HUES48 (cell line): ENCODE results near the gene LYRM2.

Experiments used
- H3K27ac ChIP-seq: one replicate; pipeline ENCODE4 v1.7.0; 2013; ENCODE audit warnings: low read depth, low read length, inconsistent platforms
- H3K27me3 ChIP-seq: 2 replicates; pipeline ENCODE4 v1.6.1; 2013; ENCODE audit warnings: mild to moderate bottlenecking, low read length; ENCODE audit not compliant: control insufficient read depth, insufficient read depth
- H3K36me3 ChIP-seq: 2 replicates; pipeline ENCODE4 v1.6.1; 2013; ENCODE audit warnings: low read length; ENCODE audit not compliant: control insufficient read depth, insufficient read depth
- H3K4me1 ChIP-seq: 2 replicates; pipeline ENCODE4 v1.6.1; 2013; ENCODE audit warnings: mild to moderate bottlenecking, low read length; ENCODE audit not compliant: control insufficient read depth, insufficient read depth
- H3K4me3 ChIP-seq: 2 replicates; pipeline ENCODE4 v1.5.1; 2013; ENCODE audit warnings: mild to moderate bottlenecking, low read depth, low read length
- H3K9ac ChIP-seq: 2 replicates; pipeline ENCODE4 v1.6.1; 2013; ENCODE audit warnings: mild to moderate bottlenecking, low read depth, low read length, moderate library complexity
- H3K9me3 ChIP-seq: 2 replicates; pipeline ENCODE4 v1.6.1; 2013; ENCODE audit warnings: low read length; ENCODE audit not compliant: control insufficient read depth, insufficient read depth

Gene LYRM2

DNA sequence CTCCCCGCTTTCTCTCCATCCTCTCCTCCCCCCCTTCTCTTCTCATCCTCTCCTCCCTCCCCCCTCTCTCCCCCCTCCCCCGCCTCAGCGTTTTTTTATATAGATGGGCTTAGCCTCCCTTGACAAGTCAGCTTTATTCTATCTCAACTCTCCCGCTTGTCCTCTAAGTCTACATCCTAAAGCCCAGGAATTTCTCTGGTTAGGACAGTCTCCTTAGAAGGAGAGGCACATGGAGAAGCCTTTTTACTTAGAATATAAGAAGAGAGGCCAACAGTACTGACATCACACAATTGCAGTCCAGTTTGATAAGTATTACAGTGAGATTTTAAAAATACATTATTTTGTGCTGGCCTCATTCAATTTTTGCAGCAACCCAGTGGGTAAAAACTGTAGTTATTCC, 83.5 kb downstream of the LYRM2 start:
- H3K4me3 ChIP-seq: no peak overlapping the region
- H3K9ac ChIP-seq: no peak overlapping the region
- peaks cover 3% of the 10 kb centered on the region; the same call in 1 of the 2 replicates for H3K9me3 ChIP-seq

DNA sequence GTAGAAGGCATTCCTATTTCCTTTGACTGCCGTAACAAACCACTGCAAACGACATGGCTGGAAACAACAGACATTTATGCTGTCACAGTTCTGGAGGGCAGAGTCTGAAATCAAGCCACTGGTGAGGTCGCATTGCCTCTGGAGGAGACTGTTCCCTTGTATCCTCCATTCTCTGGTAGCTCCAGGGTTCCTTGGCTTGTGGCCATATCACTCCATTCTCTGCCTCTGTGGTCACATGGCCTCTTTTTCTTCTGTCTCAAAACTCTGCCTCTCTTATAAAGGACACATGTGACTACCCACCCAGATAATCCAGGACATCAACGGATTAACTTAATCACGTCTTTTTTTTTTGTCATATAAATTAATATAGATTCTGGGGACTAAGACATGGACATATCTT, 84.4 kb downstream of the LYRM2 start:
- H3K27ac ChIP-seq: no peak overlapping the region
- no peak overlapping the region for H3K4me3 ChIP-seq
- H3K36me3 ChIP-seq: no peaks in the 10 kb centered on the region
- H3K27me3 ChIP-seq: no peaks in the 10 kb centered on the region
- H3K4me1 ChIP-seq: peaks cover 20% of the 10 kb centered on the region
- H3K9ac ChIP-seq: no peak overlapping the region
- peaks cover 3% of the 10 kb centered on the region; the same call in 1 of the 2 replicates for H3K9me3 ChIP-seq

More for the DNA sequence above, 83.5 kb downstream of the LYRM2 start:
- Histone ChIP-seq H3K36me3 (no peaks in the 10 kb centered on the region), H3K27me3 (no peaks in the 10 kb centered on the region), H3K27ac (no peak overlapping the region), H3K4me1 (peaks cover 20% of the 10 kb centered on the region)

DNA sequence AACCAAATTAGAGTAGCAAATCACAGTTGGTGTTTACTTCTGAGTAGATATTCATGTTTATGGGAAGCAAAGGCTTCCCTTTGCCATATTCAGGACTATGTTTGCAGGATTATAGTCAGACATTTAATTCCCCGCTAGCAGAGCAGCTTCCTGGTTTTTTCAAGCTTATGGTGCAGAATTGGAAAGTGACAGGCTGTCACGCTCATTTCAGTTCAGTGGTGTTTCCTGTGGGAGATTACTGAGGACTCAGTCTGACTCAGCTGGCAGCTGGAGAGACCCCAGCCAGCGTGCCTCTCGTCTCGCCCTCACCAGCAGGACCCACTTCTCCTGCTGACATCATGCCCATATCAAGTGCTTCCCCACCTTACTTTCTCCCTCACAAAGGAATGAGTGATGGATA, 85.1 kb downstream of the LYRM2 start:
- no peaks in the 10 kb centered on the region for H3K36me3 ChIP-seq
- no peak overlapping the region for H3K9ac ChIP-seq
- no peak overlapping the region for H3K27ac ChIP-seq
- H3K4me1 ChIP-seq: peaks cover 20% of the 10 kb centered on the region
- H3K9me3 ChIP-seq: peaks cover 3% of the 10 kb centered on the region; the same call in 1 of the 2 replicates
- no peaks in the 10 kb centered on the region for H3K27me3 ChIP-seq
- H3K4me3 ChIP-seq: no peak overlapping the region

DNA sequence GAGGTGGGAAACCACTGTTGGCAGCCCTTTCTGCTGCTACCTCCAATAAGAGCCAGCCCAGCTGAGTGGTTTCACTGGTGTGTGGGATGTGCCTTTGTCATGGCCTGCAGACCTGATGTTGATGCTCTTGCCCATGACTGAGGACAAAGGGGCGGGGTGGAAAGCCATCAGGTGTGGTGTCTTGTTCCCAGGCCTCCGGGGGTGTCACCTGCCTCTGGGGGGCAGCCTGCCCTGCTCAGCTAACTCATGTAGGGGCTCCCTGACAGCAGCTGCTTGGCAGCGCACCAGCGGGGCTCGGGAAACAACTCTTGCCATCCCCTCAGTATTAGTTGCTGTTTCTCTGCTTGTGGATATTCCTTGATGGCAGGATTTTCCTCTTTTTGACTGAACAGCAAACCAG, 91.3 kb downstream of the LYRM2 start:
- no peaks in the 10 kb centered on the region for H3K27me3 ChIP-seq
- no peak overlapping the region for H3K27ac ChIP-seq
- no peaks in the 10 kb centered on the region for H3K36me3 ChIP-seq
- no peak overlapping the region for H3K9ac ChIP-seq
- no peak overlapping the region for H3K4me3 ChIP-seq
- no peaks in the 10 kb centered on the region; the same call in 1 of the 2 replicates for H3K4me1 ChIP-seq
- H3K9me3 ChIP-seq: no peaks in the 10 kb centered on the region

DNA sequence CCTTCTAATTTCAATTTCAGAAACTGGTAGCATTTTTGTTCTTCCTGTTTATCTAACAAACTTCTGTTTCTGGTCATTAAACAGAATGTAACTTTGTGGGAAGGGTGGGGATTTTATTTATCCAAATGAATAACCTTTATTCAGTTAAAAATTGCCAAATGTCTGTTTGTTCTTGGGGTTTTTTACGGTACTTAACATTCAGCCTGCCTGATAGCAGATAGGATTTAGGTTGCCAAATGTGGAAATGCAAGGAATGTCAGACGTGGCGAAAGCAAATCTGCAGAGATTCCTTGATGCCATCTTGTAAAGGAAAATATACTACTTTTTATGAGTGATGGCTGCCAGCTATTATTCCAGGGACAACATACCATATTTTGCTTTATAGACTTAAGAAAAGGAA, 95.7 kb downstream of the LYRM2 start:
- Histone ChIP-seq H3K9ac (no peak overlapping the region), H3K9me3 (no peaks in the 10 kb centered on the region), H3K4me3 (no peak overlapping the region), H3K4me1 (no peaks in the 10 kb centered on the region), H3K36me3 (no peaks in the 10 kb centered on the region), H3K27me3 (no peaks in the 10 kb centered on the region), H3K27ac (no peak overlapping the region)

DNA sequence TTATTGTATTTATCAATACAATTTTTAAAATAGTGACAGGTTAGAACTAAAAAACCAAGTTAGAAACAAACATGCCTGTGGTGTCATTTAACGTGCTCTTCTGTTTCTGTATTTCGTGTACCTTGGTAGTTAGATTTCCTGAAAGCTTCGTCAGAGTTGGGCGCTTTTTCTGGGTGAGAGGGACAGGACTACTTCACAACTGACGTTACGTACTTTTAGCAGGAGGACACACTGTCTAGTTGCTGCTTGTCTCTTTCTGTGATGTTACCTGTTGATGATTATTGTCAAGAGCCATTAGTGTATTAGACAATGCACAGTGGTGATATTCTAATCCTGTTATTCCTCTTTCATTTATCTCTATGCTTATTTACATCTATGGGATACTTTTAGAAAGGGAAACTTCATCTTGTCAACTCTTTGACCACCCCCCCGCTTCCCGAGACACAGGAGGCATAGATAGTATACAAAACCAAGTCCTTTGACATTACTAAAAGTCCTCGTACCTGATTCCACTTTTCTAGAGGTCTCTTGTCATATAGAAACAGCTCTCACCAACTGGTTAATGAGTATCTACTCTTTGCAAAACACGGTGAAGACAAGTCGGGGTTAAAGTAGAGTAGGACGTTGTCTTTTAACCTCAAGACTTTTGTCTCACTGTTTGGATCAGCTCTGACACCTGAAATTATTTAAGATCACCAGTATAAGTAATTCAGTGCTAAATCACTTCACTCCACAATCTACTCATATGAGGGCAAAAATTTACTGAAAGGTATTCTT, 96.3 kb downstream of the LYRM2 start:
- H3K36me3 ChIP-seq: no peaks in the 10 kb centered on the region
- no peak overlapping the region for H3K9ac ChIP-seq
- H3K4me3 ChIP-seq: no peak overlapping the region
- H3K27me3 ChIP-seq: no peaks in the 10 kb centered on the region
- no peak overlapping the region for H3K27ac ChIP-seq
- H3K9me3 ChIP-seq: no peaks in the 10 kb centered on the region
- no peaks in the 10 kb centered on the region for H3K4me1 ChIP-seq

DNA sequence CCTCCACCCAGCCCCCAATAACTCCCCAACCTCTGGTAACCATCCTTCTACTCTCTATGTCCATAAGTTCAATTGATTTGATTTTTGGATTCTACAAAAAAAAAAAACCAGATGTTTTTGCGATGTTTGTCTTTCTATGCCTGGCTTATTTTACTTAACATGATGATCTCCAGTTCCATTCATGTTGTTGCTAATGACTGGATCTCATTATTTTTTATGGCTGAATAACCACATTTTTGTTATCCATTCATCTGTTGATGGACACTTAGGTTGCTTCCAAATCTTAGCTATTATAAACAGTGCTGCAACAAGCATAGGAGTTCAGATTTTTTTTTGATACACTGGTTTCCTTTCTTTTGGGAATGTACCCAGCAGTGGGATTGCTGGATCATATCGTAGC, 98.8 kb downstream of the LYRM2 start:
- no peak overlapping the region for H3K4me3 ChIP-seq
- no peaks in the 10 kb centered on the region for H3K36me3 ChIP-seq
- no peaks in the 10 kb centered on the region for H3K9me3 ChIP-seq
- H3K27ac ChIP-seq: no peak overlapping the region
- H3K9ac ChIP-seq: no peak overlapping the region
- no peaks in the 10 kb centered on the region for H3K27me3 ChIP-seq
- H3K4me1 ChIP-seq: no peaks in the 10 kb centered on the region

DNA sequence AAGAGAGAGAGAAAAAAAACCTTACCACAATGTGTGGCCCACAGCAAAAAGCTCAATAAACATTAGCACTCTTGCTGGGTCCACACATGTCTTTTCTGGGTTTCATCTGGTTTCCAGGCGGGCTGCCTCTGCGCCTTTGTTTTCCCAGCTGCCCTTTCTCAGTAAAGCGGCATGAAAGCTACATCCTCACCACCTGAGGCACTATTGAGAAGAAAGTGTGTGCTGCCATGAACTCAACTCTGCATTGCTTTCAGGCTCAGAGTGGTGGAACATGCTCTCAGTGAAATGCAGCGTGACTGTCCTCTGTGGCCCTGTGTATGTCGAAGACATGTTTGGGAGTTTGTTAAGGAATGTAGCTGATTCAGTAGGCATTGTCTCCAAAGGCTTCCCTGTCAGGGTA, 102.3 kb downstream of the LYRM2 start:
- Histone ChIP-seq H3K4me1 (no peaks in the 10 kb centered on the region), H3K27me3 (no peaks in the 10 kb centered on the region), H3K9ac (no peak overlapping the region), H3K9me3 (no peaks in the 10 kb centered on the region), H3K36me3 (no peaks in the 10 kb centered on the region), H3K27ac (no peak overlapping the region), H3K4me3 (no peak overlapping the region)

DNA sequence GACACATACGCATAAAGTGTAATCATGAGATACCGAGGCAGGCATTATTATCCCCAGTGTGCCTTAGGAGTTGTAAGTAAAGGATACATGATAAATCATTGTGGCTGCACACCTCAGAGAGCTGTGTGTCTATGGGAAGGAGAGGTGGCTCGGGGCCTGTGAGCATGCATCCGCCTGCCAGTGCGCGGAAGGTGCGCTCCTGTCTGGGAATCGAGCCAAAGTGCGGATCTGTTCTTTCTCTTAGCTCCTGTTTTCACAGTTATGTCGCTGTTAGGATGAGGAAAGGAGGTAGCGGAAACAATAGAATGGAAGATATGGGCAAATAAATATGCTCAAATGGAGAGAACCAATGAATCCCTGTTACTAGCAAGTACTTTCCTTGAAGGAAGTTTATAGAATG, 107.6 kb downstream of the LYRM2 start:
- Histone ChIP-seq H3K4me3 (no peak overlapping the region), H3K4me1 (no peaks in the 10 kb centered on the region), H3K9me3 (no peaks in the 10 kb centered on the region), H3K27ac (no peak overlapping the region), H3K27me3 (no peaks in the 10 kb centered on the region), H3K9ac (no peak overlapping the region), H3K36me3 (no peaks in the 10 kb centered on the region)

DNA sequence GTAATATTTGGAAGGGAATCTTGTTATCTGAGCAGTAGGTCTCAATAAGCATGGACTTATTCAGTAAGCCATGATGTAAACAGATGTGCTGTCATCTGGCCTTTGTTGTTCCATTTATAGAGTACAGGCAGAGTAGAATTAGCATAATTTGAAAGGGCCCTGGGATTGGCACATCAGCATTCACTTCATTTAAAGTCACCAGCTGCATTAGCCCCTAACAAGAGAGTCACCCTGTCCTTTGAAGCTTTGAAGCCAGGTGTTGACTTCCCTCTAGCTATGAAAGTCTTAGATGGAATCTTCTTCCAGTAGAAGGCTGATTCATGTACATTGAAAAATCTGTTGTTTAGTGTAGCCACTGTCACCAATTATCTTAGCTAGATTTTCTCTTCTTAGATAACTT, 109.7 kb downstream of the LYRM2 start:
- Histone ChIP-seq H3K36me3 (no peaks in the 10 kb centered on the region), H3K27ac (no peak overlapping the region), H3K27me3 (no peaks in the 10 kb centered on the region), H3K9me3 (no peaks in the 10 kb centered on the region), H3K4me1 (no peaks in the 10 kb centered on the region), H3K9ac (no peak overlapping the region), H3K4me3 (no peak overlapping the region)

DNA sequence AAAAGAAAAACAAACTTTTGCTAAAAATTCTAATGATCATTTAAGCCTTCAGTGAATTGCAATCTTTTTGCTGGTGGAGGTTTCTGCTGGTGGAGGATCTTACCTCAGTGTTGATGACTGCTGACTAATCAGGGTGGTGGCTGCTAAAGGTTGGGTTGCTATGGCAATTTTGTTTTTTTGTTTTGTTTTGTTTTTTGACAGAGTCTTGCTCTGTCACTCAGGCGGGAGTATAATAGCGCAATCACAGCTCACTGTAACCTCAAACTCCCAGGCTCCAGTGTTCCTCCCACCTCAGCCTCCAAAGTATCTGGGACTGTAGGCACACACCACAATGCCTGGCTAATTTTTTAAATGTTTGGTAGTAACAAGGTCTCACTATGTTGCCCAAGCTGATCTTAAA, 110.9 kb downstream of the LYRM2 start:
- no peaks in the 10 kb centered on the region for H3K27me3 ChIP-seq
- H3K4me1 ChIP-seq: no peaks in the 10 kb centered on the region
- no peaks in the 10 kb centered on the region for H3K36me3 ChIP-seq
- no peak overlapping the region for H3K9ac ChIP-seq
- H3K27ac ChIP-seq: no peak overlapping the region
- no peaks in the 10 kb centered on the region for H3K9me3 ChIP-seq
- H3K4me3 ChIP-seq: no peak overlapping the region
